Measurements from ENCODE around the gene ZNF844.

Gene ZNF844

GRCh38 chr19:12112701-12113100 is 48.2 kb downstream of the ZNF844 start:
- no peak for TF ChIP-seq CTCF (conservative IDR thresholded peaks at IDR 0.05; ENCODE audit: low read depth, low read length)
- no peak for DNase-seq (ENCODE audit: low read depth)
- H3K4me3 ChIP-seq (ENCODE audit: low read length) = no peak overlapping the region

GRCh38 chr19:12113121-12113520 is 48.6 kb downstream of the ZNF844 start:
- no peak for TF ChIP-seq CTCF (conservative IDR thresholded peaks at IDR 0.05; ENCODE audit: low read depth, low read length)
- H3K4me3 ChIP-seq (ENCODE audit: low read length) = no peak overlapping the region
- no peak for DNase-seq (ENCODE audit: low read depth)

- TF ChIP-seq CTCF (conservative IDR thresholded peaks at IDR 0.05; ENCODE audit: low read depth, low read length) = no peak
- DNase-seq (ENCODE audit: low read depth) = no peak
- H3K4me3 ChIP-seq (ENCODE audit: low read length) = no peak overlapping the region
Measured at GRCh38 chr19:12117201-12117970, 52.9 kb downstream of the ZNF844 start.

- H3K4me3 ChIP-seq (ENCODE audit: low read length) = no peak overlapping the region
- peak; percentile 43 for TF ChIP-seq CTCF (conservative IDR thresholded peaks at IDR 0.05; ENCODE audit: low read depth, low read length)
- no peak for DNase-seq (ENCODE audit: low read depth)
Measured at GRCh38 chr19:12126707-12127106, 62.2 kb downstream of the ZNF844 start.
